ENCODE data around the gene GDAP2. TPM values are rescaled to one million over a fixed set of nuclear protein-coding genes. Genes with fewer than 3 reads are reported as not detected.

GDAP2 gene
- total RNA-seq, 2 donors from 2014 or later = 22.7 to 38.2 TPM

DNA sequence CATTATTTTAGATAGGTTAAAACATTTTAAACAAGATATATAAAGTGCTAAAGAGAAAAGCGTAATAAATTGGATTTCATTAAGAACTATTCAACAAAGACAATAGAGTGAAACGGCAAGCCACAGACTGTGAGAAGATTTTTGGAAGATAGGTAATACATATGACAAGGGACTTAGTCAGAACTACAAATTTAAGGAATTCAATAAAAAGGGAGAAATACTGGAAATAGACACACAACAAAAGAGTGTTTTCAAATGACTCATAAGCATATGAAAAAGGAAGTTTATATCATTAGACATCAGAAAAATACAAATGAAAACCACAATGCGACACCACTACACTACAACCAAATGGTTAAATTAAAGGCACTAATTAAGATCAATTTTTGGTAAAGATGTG is 90.5 kb downstream of the GDAP2 start:
- no peak for ATAC-seq (ENCODE audit: insufficient number of reproducible peaks, low FRiP score, low read depth)
- Histone ChIP-seq H3K4me3 (no peak overlapping the region), H3K36me3 (no peaks in the 10 kb centered on the region), H3K9me3 (no peaks in the 10 kb centered on the region), H3K27me3 (replicated peaks; ENCODE audit: insufficient read depth) (no peaks in the 10 kb centered on the region), H3K27ac (no peak overlapping the region), H3K4me1 (ENCODE audit: control insufficient read depth in 1 of 2, low read depth in 2 of 2) (no peaks in the 10 kb centered on the region)
- no peak for DNase-seq (ENCODE audit: low spot score)
- TF ChIP-seq, protein P1, sequence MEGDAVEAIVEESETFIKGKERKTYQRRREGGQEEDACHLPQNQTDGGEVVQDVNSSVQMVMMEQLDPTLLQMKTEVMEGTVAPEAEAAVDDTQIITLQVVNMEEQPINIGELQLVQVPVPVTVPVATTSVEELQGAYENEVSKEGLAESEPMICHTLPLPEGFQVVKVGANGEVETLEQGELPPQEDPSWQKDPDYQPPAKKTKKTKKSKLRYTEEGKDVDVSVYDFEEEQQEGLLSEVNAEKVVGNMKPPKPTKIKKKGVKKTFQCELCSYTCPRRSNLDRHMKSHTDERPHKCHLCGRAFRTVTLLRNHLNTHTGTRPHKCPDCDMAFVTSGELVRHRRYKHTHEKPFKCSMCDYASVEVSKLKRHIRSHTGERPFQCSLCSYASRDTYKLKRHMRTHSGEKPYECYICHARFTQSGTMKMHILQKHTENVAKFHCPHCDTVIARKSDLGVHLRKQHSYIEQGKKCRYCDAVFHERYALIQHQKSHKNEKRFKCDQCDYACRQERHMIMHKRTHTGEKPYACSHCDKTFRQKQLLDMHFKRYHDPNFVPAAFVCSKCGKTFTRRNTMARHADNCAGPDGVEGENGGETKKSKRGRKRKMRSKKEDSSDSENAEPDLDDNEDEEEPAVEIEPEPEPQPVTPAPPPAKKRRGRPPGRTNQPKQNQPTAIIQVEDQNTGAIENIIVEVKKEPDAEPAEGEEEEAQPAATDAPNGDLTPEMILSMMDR (IDR thresholded peaks at IDR 0.05) = no peak

DNA sequence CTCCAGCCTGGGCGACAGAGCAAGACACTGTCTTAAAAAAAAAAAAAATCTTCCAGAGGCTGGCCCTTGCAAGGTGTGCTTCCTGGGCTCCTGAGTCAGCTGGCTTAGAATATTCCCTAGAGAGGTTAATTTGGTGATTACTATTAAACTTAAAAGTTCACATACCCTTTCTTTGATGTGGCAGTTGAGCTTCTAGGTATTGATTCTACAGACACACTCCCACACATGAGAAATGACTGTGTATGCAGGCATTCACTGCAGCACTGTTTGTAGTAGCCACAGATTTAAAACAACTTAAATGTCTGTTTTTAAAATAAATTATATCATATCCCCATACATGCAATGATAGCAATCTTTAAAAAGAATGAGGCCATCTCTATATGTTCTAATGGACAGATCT is 93.4 kb downstream of the GDAP2 start:
- no peaks in the 10 kb centered on the region for H3K4me1 ChIP-seq (ENCODE audit: control insufficient read depth in 1 of 2, low read depth in 2 of 2)
- no peak for ATAC-seq (ENCODE audit: insufficient number of reproducible peaks, low FRiP score, low read depth)
- H3K27ac ChIP-seq = no peak overlapping the region
- H3K9me3 ChIP-seq = no peaks in the 10 kb centered on the region
- no peaks in the 10 kb centered on the region for H3K27me3 ChIP-seq (replicated peaks; ENCODE audit: insufficient read depth)
- no peak for DNase-seq (ENCODE audit: low spot score)
- TF ChIP-seq, protein P1 (IDR thresholded peaks at IDR 0.05) = no peak
- H3K4me3 ChIP-seq = no peak overlapping the region
- H3K36me3 ChIP-seq = no peaks in the 10 kb centered on the region

DNA sequence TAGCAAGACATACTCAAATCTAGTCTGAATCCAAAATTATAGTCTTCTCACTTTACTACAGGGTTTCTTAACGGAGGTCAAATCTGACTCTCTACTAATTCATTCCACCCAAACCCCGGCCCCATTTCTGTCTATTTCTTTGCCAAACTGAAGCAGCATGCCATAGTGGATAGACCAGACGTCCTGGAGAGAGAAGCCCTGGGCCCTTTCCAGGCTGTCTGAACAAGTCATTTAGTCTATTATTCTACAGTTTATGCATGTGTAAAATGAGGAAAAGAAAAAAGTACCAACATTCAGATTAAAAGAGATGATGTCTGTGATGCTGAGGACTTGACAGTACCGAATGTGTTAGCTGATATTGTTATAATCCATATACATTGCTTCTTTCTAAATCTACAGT is 95.0 kb downstream of the GDAP2 start:
- H3K27me3 ChIP-seq (replicated peaks; ENCODE audit: insufficient read depth) = no peaks in the 10 kb centered on the region
- no peak for ATAC-seq (ENCODE audit: insufficient number of reproducible peaks, low FRiP score, low read depth)
- TF ChIP-seq, protein P1 (IDR thresholded peaks at IDR 0.05) = no peak

DNA sequence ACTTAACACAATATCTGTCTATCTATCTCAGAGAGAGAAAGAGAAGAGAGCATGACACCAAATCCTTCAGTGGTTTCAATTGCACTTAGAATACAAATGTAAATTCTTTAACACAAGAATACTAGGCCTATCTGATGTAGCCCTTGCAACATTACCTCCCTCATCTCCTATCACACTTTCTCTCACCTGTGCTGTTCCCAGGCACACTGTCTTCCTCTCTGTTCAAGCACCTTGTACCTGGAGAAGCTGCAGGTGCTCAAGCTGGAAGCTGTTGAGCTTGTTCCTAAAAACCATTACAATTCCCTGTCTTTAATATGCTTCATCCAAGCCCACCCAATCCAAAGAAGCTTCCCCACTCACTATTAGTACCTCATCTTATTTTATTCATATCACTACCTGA is 97.0 kb downstream of the GDAP2 start:
- no peaks in the 10 kb centered on the region for H3K9me3 ChIP-seq
- no peak overlapping the region for H3K27ac ChIP-seq
- TF ChIP-seq, protein P1 (IDR thresholded peaks at IDR 0.05) = no peak
- ATAC-seq (ENCODE audit: insufficient number of reproducible peaks, low FRiP score, low read depth) (no peak), DNase-seq (ENCODE audit: low spot score) (no peak)
- no peaks in the 10 kb centered on the region for H3K27me3 ChIP-seq (replicated peaks; ENCODE audit: insufficient read depth)
- H3K4me3 ChIP-seq = no peak overlapping the region
- peaks cover 6 to 18% of the 10 kb centered on the region in 2 donors for H3K4me1 ChIP-seq (ENCODE audit: control insufficient read depth in 1 of 2, low read depth in 2 of 2)
- no peaks in the 10 kb centered on the region for H3K36me3 ChIP-seq

More for the DNA sequence above, 95.0 kb downstream of the GDAP2 start:
- no peaks in the 10 kb centered on the region for H3K4me1 ChIP-seq (ENCODE audit: control insufficient read depth in 1 of 2, low read depth in 2 of 2)
- no peak overlapping the region for H3K27ac ChIP-seq
- H3K36me3 ChIP-seq = no peaks in the 10 kb centered on the region
- no peaks in the 10 kb centered on the region for H3K9me3 ChIP-seq
- H3K4me3 ChIP-seq = no peak overlapping the region
- no peak for DNase-seq (ENCODE audit: low spot score)

DNA sequence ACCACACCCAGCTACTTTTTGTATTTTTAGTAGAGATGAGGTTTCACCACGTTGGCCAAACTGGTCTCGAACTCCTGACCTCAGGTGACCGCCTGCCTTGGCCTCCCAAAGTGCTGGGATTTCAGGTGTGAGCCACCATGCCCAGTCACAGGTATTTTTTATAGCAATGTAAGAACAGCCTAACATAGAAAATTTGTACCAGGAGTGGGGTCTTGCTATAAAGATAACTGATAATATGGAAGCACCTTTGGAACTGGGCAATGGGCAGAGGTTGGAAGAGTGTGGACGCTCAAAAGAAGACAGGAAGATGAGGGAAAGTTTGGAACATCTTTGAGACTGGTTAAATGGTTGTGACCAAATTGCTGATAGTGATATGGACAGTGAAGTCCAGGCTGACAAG is 99.2 kb downstream of the GDAP2 start:
- no peak overlapping the region for H3K4me3 ChIP-seq
- H3K9me3 ChIP-seq = no peaks in the 10 kb centered on the region
- H3K4me1 ChIP-seq (ENCODE audit: control insufficient read depth in 1 of 2, low read depth in 2 of 2) = peaks cover 25 to 40% of the 10 kb centered on the region in 2 donors
- ATAC-seq (ENCODE audit: insufficient number of reproducible peaks, low FRiP score, low read depth) (no peak), DNase-seq (ENCODE audit: low spot score) (no peak)
- TF ChIP-seq, protein P1 (IDR thresholded peaks at IDR 0.05) = no peak
- H3K36me3 ChIP-seq = no peaks in the 10 kb centered on the region
- H3K27ac ChIP-seq = no peak overlapping the region
- H3K27me3 ChIP-seq (replicated peaks; ENCODE audit: insufficient read depth) = no peaks in the 10 kb centered on the region

All from thoracic aorta (tissue), 2 donors.